GM18870 (cell line): ENCODE measurements around the gene NPIPB9.
"Not testable (repeated sequence)": the region's sequence is repeated elsewhere in the genome, so short reads cannot be mapped to it uniquely, and the experiment has no call there.

ENCODE experiments used
- ATAC-seq: cut with Tn5 transposase; IDR thresholded peaks from one replicate; pipeline ENCODE4 v1.9.1; 2021; ENCODE audit warnings: moderate library complexity; ENCODE audit not compliant: unreplicated experiment

NPIPB9 gene

GRCh38 chr16:28751487-28751886, at the start of gene NPIPB9:
TSS of gene NPIPB9 (plus strand) at chr16:28751787.
- not testable (repeated sequence) for ATAC-seq

- not testable (repeated sequence) for ATAC-seq
Measured at GRCh38 chr16:28704246-28704645, 47.3 kb upstream of the NPIPB9 start.

- ATAC-seq = peak; percentile 86
Measured at GRCh38 chr16:28711220-28712083, 40.1 kb upstream of the NPIPB9 start, which contains the start of gene EIF3C. TSS of gene EIF3C (plus strand) at chr16:28711464. CDS start at chr16:28711687, 223 bp downstream.

GRCh38 chr16:28722852-28723650, 28.5 kb upstream of the NPIPB9 start:
- ATAC-seq = not testable (repeated sequence)

GRCh38 chr16:28731253-28731652, 20.3 kb upstream of the NPIPB9 start:
- not testable (repeated sequence) for ATAC-seq

- not testable (repeated sequence) for ATAC-seq
Measured at GRCh38 chr16:28732455-28733124, 19.0 kb upstream of the NPIPB9 start.

GRCh38 chr16:28739787-28740186, 11.8 kb upstream of the NPIPB9 start:
- not testable (repeated sequence) for ATAC-seq

- not testable (repeated sequence) for ATAC-seq
Measured at GRCh38 chr16:28740631-28741030, 11.0 kb upstream of the NPIPB9 start.

- ATAC-seq = not testable (repeated sequence)
Measured at GRCh38 chr16:28741295-28741694, 10.3 kb upstream of the NPIPB9 start.

GRCh38 chr16:28746618-28747350, 4.8 kb upstream of the NPIPB9 start:
- ATAC-seq = not testable (repeated sequence)

- ATAC-seq = not testable (repeated sequence)
Measured at GRCh38 chr16:28749997-28750465, 1.6 kb upstream of the NPIPB9 start.

GRCh38 chr16:28750469-28751067, 1.0 kb upstream of the NPIPB9 start:
- ATAC-seq = not testable (repeated sequence)

- not testable (repeated sequence) for ATAC-seq
Measured at GRCh38 chr16:28781697-28782096, 30.1 kb downstream of the NPIPB9 start.

GRCh38 chr16:28782357-28782756, 30.8 kb downstream of the NPIPB9 start:
- not testable (repeated sequence) for ATAC-seq

GRCh38 chr16:28802235-28803019, 50.8 kb downstream of the NPIPB9 start:
- not testable (repeated sequence) for ATAC-seq

- not testable (repeated sequence) for ATAC-seq
Measured at GRCh38 chr16:28807445-28808120, 56.0 kb downstream of the NPIPB9 start.

GRCh38 chr16:28820016-28820415, 68.4 kb downstream of the NPIPB9 start:
- ATAC-seq = no peak

GRCh38 chr16:28820546-28820945, 69.0 kb downstream of the NPIPB9 start:
- ATAC-seq = not testable (repeated sequence)
